ENCODE measurements around the gene HEYL. TPM values are rescaled to one million over a fixed set of nuclear protein-coding genes. Genes with fewer than 3 reads are reported as not detected.

HEYL gene
- total and polyA plus RNA-seq, 9 of the 15 experiments (the other 6 are each of a cell fraction or from before 2014, with no cell fraction given), result 0.13 to 0.89 (median 0.25) TPM

- no peak for TF ChIP-seq ILK (tag; IDR thresholded peaks at IDR 0.05; ENCODE audit: borderline replicate concordance, low read depth)
- no peak for TF ChIP-seq ZBTB26 (CRISPR knock-in tag; IDR thresholded peaks at IDR 0.05)
- TF ChIP-seq ZNF253 (CRISPR knock-in tag; conservative IDR thresholded peaks at IDR 0.05), result no peak
- TF ChIP-seq ATF7 (IDR thresholded peaks at IDR 0.05), result no peak
- no peak for TF ChIP-seq PCBP2 (IDR thresholded peaks at IDR 0.05; ENCODE audit: low read depth, low read length, poor library complexity, severe bottlenecking)
- TF ChIP-seq RBFOX2 (IDR thresholded peaks at IDR 0.05; ENCODE audit: low read depth, low read length), result peak; percentile 76
- peak; percentile 57 for TF ChIP-seq HMGN3 (IDR thresholded peaks at IDR 0.05; ENCODE audit: borderline replicate concordance, extremely low read depth, insufficient read length, low read depth, low read length)
- no peak for TF ChIP-seq ZNF764 (CRISPR knock-in tag; IDR thresholded peaks at IDR 0.05; ENCODE audit: low read depth)
- no peak for TF ChIP-seq BRD9 (IDR thresholded peaks at IDR 0.05; ENCODE audit: low read depth, partially characterized antibody)
- no peak for TF ChIP-seq TCF7 (IDR thresholded peaks at IDR 0.05; ENCODE audit: borderline replicate concordance)
- TF ChIP-seq KHSRP (IDR thresholded peaks at IDR 0.05), result no peak
- TF ChIP-seq TGIF2 (CRISPR knock-in tag; IDR thresholded peaks at IDR 0.05), result 0 out of 2 replicates have a peak, but pooled peaks have one; percentile 45
- TF ChIP-seq ZNF316 (IDR thresholded peaks at IDR 0.05), result no peak
- TF ChIP-seq BRF2 (IDR thresholded peaks at IDR 0.05; ENCODE audit: borderline replicate concordance, insufficient read depth, insufficient read length), result no peak
- no peak for TF ChIP-seq NFE2L1 (tag; IDR thresholded peaks at IDR 0.05; ENCODE audit: borderline replicate concordance, low read depth)
- no peak for TF ChIP-seq MBD1 (CRISPR knock-in tag; IDR thresholded peaks at IDR 0.05)
- TF ChIP-seq GTF3C2 (IDR thresholded peaks at IDR 0.05; ENCODE audit: borderline replicate concordance, extremely low read depth, insufficient read length), result no peak
- no peak for TF ChIP-seq IRF9 (tag; IDR thresholded peaks at IDR 0.05)
- TF ChIP-seq SMAD3 (CRISPR knock-in tag; conservative IDR thresholded peaks at IDR 0.05), result no peak
Observed at GRCh38 chr1:39575191-39576015, 64.0 kb downstream of the HEYL start (continued).

All from K562 (cell line).